ENCODE results near the gene GAS2. TPM values are rescaled to one million over a fixed set of nuclear protein-coding genes. Genes with fewer than 3 reads are reported as not detected.
A peak's percentile ranks its signal among the peaks of the same experiment; 100 is the strongest.

GAS2 gene
- total and polyA plus RNA-seq, 2 donors (not counting 1 experiment from before 2014, with no cell fraction given), result 2.5 to 6.5 TPM

GRCh38 chr11:22822203-22822602 is 155.8 kb downstream of the GAS2 start:
- Histone ChIP-seq H3K4me3 (ENCODE audit: control extremely low read depth in 1 of 5, extremely low read depth in 1 of 5, insufficient read depth in 1 of 5, low read depth in 2 of 5, low read length in 4 of 5) (no peak overlapping the region), H3K4me2 (replicated peaks; ENCODE audit: low read depth, low read length, poor library complexity, severe bottlenecking) (no peak overlapping the region), H3K9ac (ENCODE audit: low read length) (no peak overlapping the region), H4K20me1 (ENCODE audit: control insufficient read depth, insufficient read depth, low read length, poor library complexity, severe bottlenecking) (no peaks in the 10 kb centered on the region), H2AFZ (ENCODE audit: insufficient read depth, low read depth, low read length, poor library complexity, severe bottlenecking) (no peak overlapping the region), H3K9me3 (ENCODE audit: control extremely low read depth in 1 of 3, control insufficient read depth in 2 of 3, insufficient read depth in 1 of 3, low read length in 2 of 3) (no peaks in the 10 kb centered on the region), H3K4me1 (ENCODE audit: control insufficient read depth in 2 of 2, insufficient read depth in 2 of 2, low read length in 2 of 2) (no peaks in the 10 kb centered on the region), H3K79me2 (ENCODE audit: control insufficient read depth, insufficient read depth, low read length) (no peaks in the 10 kb centered on the region), H3K27me3 (replicated peaks in 1 of 4; ENCODE audit: control extremely low read depth in 1 of 4, control insufficient read depth in 3 of 4, insufficient read depth in 4 of 4, low read length in 3 of 4) (no peaks in the 10 kb centered on the region), H3K27ac (ENCODE audit: low read length in 2 of 2) (no peak overlapping the region), H3K36me3 (replicated peaks in 1 of 2; ENCODE audit: control extremely low read depth in 1 of 2, control insufficient read depth in 1 of 2, extremely low read depth in 1 of 2, insufficient read depth in 2 of 2, low read length in 1 of 2) (peaks cover 7 to 22% of the 10 kb centered on the region in 2 experiments)
- ATAC-seq (ENCODE audit: low read depth), result no peak
- Mint-ChIP-seq H3K27ac (no peak overlapping the region), H3K4me3 (no peak overlapping the region), H3K9me3 (ENCODE audit: insufficient read depth) (peaks cover 5% of the 10 kb centered on the region), H3K27me3 (no peaks in the 10 kb centered on the region), H3K4me1 (no peaks in the 10 kb centered on the region)
- CTCF ChIA-PET, result interaction anchor here (1.1 to 1.3 kb wide), 2 partner anchors 19 to 40 kb away, joined by 3 read pairs; no protein-coding TSS in a partner anchor
- TF ChIP-seq CTCF (IDR thresholded peaks at IDR 0.05) (no peak), EZH2 (IDR thresholded peaks at IDR 0.05; ENCODE audit: borderline replicate concordance, insufficient read depth, low read depth, low read length, poor library complexity, severe bottlenecking) (no peak)
- no CpG with 5 or more reads among the region's 2 CpGs for WGBS (ENCODE audit: insufficient coverage)
- no peak for DNase-seq
- intact Hi-C loops (cut with micrococcal nuclease), result no loop called here
- POLR2A ChIA-PET, result no interaction called here

- H3K27me3 ChIP-seq (replicated peaks in 1 of 4; ENCODE audit: control extremely low read depth in 1 of 4, control insufficient read depth in 3 of 4, insufficient read depth in 4 of 4, low read length in 3 of 4), result no peaks in the 10 kb centered on the region
- POLR2A ChIA-PET, result no interaction called here
- H3K27ac ChIP-seq (ENCODE audit: low read length in 2 of 2), result no peak overlapping the region
- TF ChIP-seq CTCF (IDR thresholded peaks at IDR 0.05) (no peak), EZH2 (IDR thresholded peaks at IDR 0.05; ENCODE audit: borderline replicate concordance, insufficient read depth, low read depth, low read length, poor library complexity, severe bottlenecking) (no peak)
- peaks cover 7 to 18% of the 10 kb centered on the region in 2 experiments for H3K36me3 ChIP-seq (replicated peaks in 1 of 2; ENCODE audit: control extremely low read depth in 1 of 2, control insufficient read depth in 1 of 2, extremely low read depth in 1 of 2, insufficient read depth in 2 of 2, low read length in 1 of 2)
- WGBS (ENCODE audit: insufficient coverage), result 25% methylated on average over 2 of the region's 6 CpGs
- peak overlapping the region; percentile 70 for H3K4me2 ChIP-seq (replicated peaks; ENCODE audit: low read depth, low read length, poor library complexity, severe bottlenecking)
- no peaks in the 10 kb centered on the region for H3K79me2 ChIP-seq (ENCODE audit: control insufficient read depth, insufficient read depth, low read length)
- H2AFZ ChIP-seq (ENCODE audit: insufficient read depth, low read depth, low read length, poor library complexity, severe bottlenecking), result no peak overlapping the region
- H3K4me1 ChIP-seq (ENCODE audit: control insufficient read depth in 2 of 2, insufficient read depth in 2 of 2, low read length in 2 of 2), result peaks cover 9 to 13% of the 10 kb centered on the region in 2 donors
- intact Hi-C loops (cut with micrococcal nuclease), result loop anchor here (2.0 kb wide), 1 partner anchor 48 kb away; no protein-coding TSS in a partner anchor
- H3K4me3 ChIP-seq (ENCODE audit: control extremely low read depth in 1 of 5, extremely low read depth in 1 of 5, insufficient read depth in 1 of 5, low read depth in 2 of 5, low read length in 4 of 5), result peak overlapping the region in 1 of 5 experiments; percentile 88
- H3K9ac ChIP-seq (ENCODE audit: low read length), result peak overlapping the region; percentile 84
- Mint-ChIP-seq H3K27ac (no peak overlapping the region), H3K4me1 (peaks cover 11% of the 10 kb centered on the region), H3K4me3 (peak overlapping the region; percentile 94), H3K27me3 (no peaks in the 10 kb centered on the region), H3K9me3 (ENCODE audit: insufficient read depth) (no peaks in the 10 kb centered on the region)
- DNase-seq (no peak), ATAC-seq (ENCODE audit: low read depth) (no peak)
- CTCF ChIA-PET, result interaction anchor here (1.2 to 2.6 kb wide), 4 partner anchors 9 to 202 kb away, joined by 4 to 10 read pairs (median 8); partner anchors contain the start of gene FANCF
- no peaks in the 10 kb centered on the region for H4K20me1 ChIP-seq (ENCODE audit: control insufficient read depth, insufficient read depth, low read length, poor library complexity, severe bottlenecking)
- no peaks in the 10 kb centered on the region for H3K9me3 ChIP-seq (ENCODE audit: control extremely low read depth in 1 of 3, control insufficient read depth in 2 of 3, insufficient read depth in 1 of 3, low read length in 2 of 3)
Measured at GRCh38 chr11:22828373-22828772, 162.0 kb downstream of the GAS2 start.

Measured in B cell (primary cell).